CD4-positive, alpha-beta T cell (primary cell): ENCODE measurements around the gene FCRLB. TPM values are rescaled to one million over a fixed set of nuclear protein-coding genes. Genes with fewer than 3 reads are reported as not detected.
A peak's percentile ranks its signal among the peaks of the same experiment; 100 is the strongest.

ENCODE experiments used
- ATAC-seq: fragments of 200-7000 bp; cut with Tn5 transposase; one replicate; pipeline ENCODE4 v1.10.0; 2022; ENCODE audit warnings: mild to moderate bottlenecking; ENCODE audit not compliant: poor library complexity
- CTCF ChIA-PET: fragments of 350-600 bp; sonication (Branson Sonifier 250); formaldehyde crosslinking; loops from one replicate; lab custom pipeline; 2021; ENCODE audit warnings: antibody characterized with exemption, inconsistent platforms; lab: Charles Lee
- POLR2A ChIA-PET: fragments of 350-600 bp; sonication (Branson Sonifier 250); formaldehyde crosslinking; loops from one replicate; lab custom pipeline; 2021; ENCODE audit warnings: antibody characterized with exemption, inconsistent platforms; lab: Charles Lee
- DNase-seq, 14 experiments: peaks; one replicate each; pipeline ENCODE4 v3.0.0-alpha.2; 2013 to 2020; ENCODE audit warnings: mixed read lengths in 2 of 14
- H3K27ac ChIP-seq, 2 donors: one replicate each; pipeline versions ENCODE4 v1.5.1 to v1.7.0; 2013; ENCODE audit warnings: low read length in 2 of 2, low read depth in 1 of 2, mild to moderate bottlenecking in 1 of 2
- H3K27me3 ChIP-seq, 2 experiments: 1 replicate in 1 of 2; 2 replicates in 1 of 2; pipeline versions ENCODE4 v1.6.1 to v1.7.0; 2013; ENCODE audit warnings: low read length in 2 of 2, control low read depth in 1 of 2, mild to moderate bottlenecking in 1 of 2, moderate library complexity in 1 of 2; ENCODE audit not compliant: insufficient read depth in 2 of 2, control insufficient read depth in 1 of 2
- H3K36me3 ChIP-seq: one replicate; pipeline ENCODE4 v1.6.1; 2013; ENCODE audit warnings: low read length, control low read depth; ENCODE audit not compliant: insufficient read depth
- H3K4me1 ChIP-seq: one replicate; pipeline ENCODE4 v1.6.1; 2013; ENCODE audit warnings: low read length, control low read depth; ENCODE audit not compliant: insufficient read depth
- H3K4me3 ChIP-seq: one replicate; pipeline ENCODE4 v1.5.1; 2013; ENCODE audit warnings: mild to moderate bottlenecking, low read length, moderate library complexity
- H3K9me3 ChIP-seq, 2 experiments: 1 replicate in 1 of 2; 2 replicates in 1 of 2; pipeline versions ENCODE4 v1.6.1 to v1.7.0; 2013; ENCODE audit warnings: low read length in 2 of 2, mild to moderate bottlenecking in 2 of 2, control low read depth in 1 of 2, moderate library complexity in 1 of 2; ENCODE audit not compliant: control insufficient read depth in 1 of 2, insufficient read depth in 1 of 2
- H3K27ac Mint-ChIP-seq: one replicate; pipeline ENCODE4 v1.8.0; 2020; ENCODE audit warnings: mixed read lengths
- H3K27me3 Mint-ChIP-seq: one replicate; pipeline ENCODE4 v1.8.0; 2021; ENCODE audit warnings: mixed read lengths
- H3K36me3 Mint-ChIP-seq: one replicate; pipeline ENCODE4 v1.8.0; 2021; ENCODE audit warnings: low read depth, mixed read lengths
- H3K4me1 Mint-ChIP-seq: one replicate; pipeline ENCODE4 v1.8.0; 2021; ENCODE audit warnings: low read depth, mixed read lengths
- H3K4me3 Mint-ChIP-seq: one replicate; pipeline ENCODE4 v1.8.0; 2020; ENCODE audit warnings: mild to moderate bottlenecking, mixed read lengths
- H3K9me3 Mint-ChIP-seq: one replicate; pipeline ENCODE4 v1.8.0; 2020; ENCODE audit warnings: mixed read lengths
- CTCF ChIP-seq: fragments of 200-600 bp; IDR thresholded peaks from one replicate; pipeline ENCODE4 v1.8.0; 2022; ENCODE audit warnings: antibody characterized with exemption, mild to moderate bottlenecking
- intact Hi-C, 2 experiments: fragments of 100-400 bp; cut with DNase I in 1 of 2; cut with micrococcal nuclease in 1 of 2; formaldehyde crosslinking; loops; one replicate each; pipeline versions ENCODE4 v1.15.1 to v1.9.0; 2023 to 2025; cut with DNase I, micrococcal nuclease
- total RNA-seq, 174 experiments: library from RNA in 2 of 174; stranded (reverse) in 2 of 174; gene quantifications; one replicate each; pipeline ENCODE4 v1.2.3 and lab custom pipeline; 2021 to 2026

The FCRLB gene
- total RNA-seq, 2 experiments from 2014 or later, result 0.11 TPM; not detected in 1

GRCh38 chr1:161726473-161727255 lies 5.3 kb downstream of the FCRLB start:
- H3K4me1 ChIP-seq, result peaks cover 33% of the 10 kb centered on the region

GRCh38 chr1:161727256-161727924 lies 6.0 kb downstream of the FCRLB start:
- Mint-ChIP-seq H3K36me3 (peaks cover 3% of the 10 kb centered on the region), H3K4me3 (peak overlapping the region; percentile 94), H3K27ac (peak overlapping the region; percentile 79), H3K9me3 (no peaks in the 10 kb centered on the region), H3K27me3 (peaks cover 21% of the 10 kb centered on the region), H3K4me1 (peaks cover 37% of the 10 kb centered on the region)
- ATAC-seq (peak; percentile 46), DNase-seq (peak in 12 of 14 experiments; percentile 9 to 82 (median 26))
- H3K9me3 ChIP-seq, result no peaks in the 10 kb centered on the region
- peaks cover 0 to 3% of the 10 kb centered on the region in 2 experiments for H3K27me3 ChIP-seq
- POLR2A ChIA-PET, result interaction anchor here (0.8 to 4.7 kb wide), 12 partner anchors 8 to 502 kb away, joined by 3 to 39 read pairs (median 4); partner anchors contain the start of genes DUSP12 and TOMM40L
- H3K4me3 ChIP-seq, result peak overlapping the region; percentile 80
- H3K36me3 ChIP-seq, result no peaks in the 10 kb centered on the region
- intact Hi-C loops, result loop anchor here in 1 of 2 experiments (2.0 kb wide), 1 partner anchor 13 kb away; no protein-coding TSS in a partner anchor
- H3K27ac ChIP-seq, result peak overlapping the region; percentile 40 to 60
- CTCF ChIA-PET, result interaction anchor here (1.2 to 2.2 kb wide), 2 partner anchors 9 to 12 kb away, joined by 3 to 11 read pairs; no protein-coding TSS in a partner anchor
- TF ChIP-seq CTCF, result no peak
- peaks cover 33% of the 10 kb centered on the region for H3K4me1 ChIP-seq

More at GRCh38 chr1:161726473-161727255, 5.3 kb downstream of the FCRLB start:
- Mint-ChIP-seq H3K4me3 (peak overlapping the region; percentile 94), H3K27ac (peak overlapping the region; percentile 12), H3K36me3 (peaks cover 3% of the 10 kb centered on the region), H3K9me3 (no peaks in the 10 kb centered on the region), H3K27me3 (peaks cover 22% of the 10 kb centered on the region), H3K4me1 (peaks cover 37% of the 10 kb centered on the region)
- Histone ChIP-seq H3K27ac (peak overlapping the region; percentile 40 to 60), H3K4me3 (peak overlapping the region; percentile 80), H3K9me3 (no peaks in the 10 kb centered on the region), H3K27me3 (peaks cover 0 to 3% of the 10 kb centered on the region in 2 experiments), H3K36me3 (no peaks in the 10 kb centered on the region)
- TF ChIP-seq CTCF, result no peak
- peak; percentile 47 to 88 (median 67) for DNase-seq
- ChIA-PET POLR2A (interaction anchor here (0.8 to 4.7 kb wide), 16 partner anchors 9 to 501 kb away, joined by 3 to 39 read pairs (median 4); partner anchors contain the start of genes DUSP12 and TOMM40L), CTCF (interaction anchor here (1.2 to 2.2 kb wide), 3 partner anchors 10 to 15 kb away, joined by 3 to 11 read pairs (median 10); no protein-coding TSS in a partner anchor)
- peak; percentile 61 for ATAC-seq
- intact Hi-C loops, result loop anchor here in 1 of 2 experiments (2.0 kb wide), 1 partner anchor 14 kb away; no protein-coding TSS in a partner anchor
